ENCODE results near the gene SMURF2.
A peak's percentile ranks its signal among the peaks of the same experiment; 100 is the strongest.
"Not testable (repeated sequence)": the region's sequence is repeated elsewhere in the genome, so short reads cannot be mapped to it uniquely, and the experiment has no call there.

The SMURF2 gene

DNA sequence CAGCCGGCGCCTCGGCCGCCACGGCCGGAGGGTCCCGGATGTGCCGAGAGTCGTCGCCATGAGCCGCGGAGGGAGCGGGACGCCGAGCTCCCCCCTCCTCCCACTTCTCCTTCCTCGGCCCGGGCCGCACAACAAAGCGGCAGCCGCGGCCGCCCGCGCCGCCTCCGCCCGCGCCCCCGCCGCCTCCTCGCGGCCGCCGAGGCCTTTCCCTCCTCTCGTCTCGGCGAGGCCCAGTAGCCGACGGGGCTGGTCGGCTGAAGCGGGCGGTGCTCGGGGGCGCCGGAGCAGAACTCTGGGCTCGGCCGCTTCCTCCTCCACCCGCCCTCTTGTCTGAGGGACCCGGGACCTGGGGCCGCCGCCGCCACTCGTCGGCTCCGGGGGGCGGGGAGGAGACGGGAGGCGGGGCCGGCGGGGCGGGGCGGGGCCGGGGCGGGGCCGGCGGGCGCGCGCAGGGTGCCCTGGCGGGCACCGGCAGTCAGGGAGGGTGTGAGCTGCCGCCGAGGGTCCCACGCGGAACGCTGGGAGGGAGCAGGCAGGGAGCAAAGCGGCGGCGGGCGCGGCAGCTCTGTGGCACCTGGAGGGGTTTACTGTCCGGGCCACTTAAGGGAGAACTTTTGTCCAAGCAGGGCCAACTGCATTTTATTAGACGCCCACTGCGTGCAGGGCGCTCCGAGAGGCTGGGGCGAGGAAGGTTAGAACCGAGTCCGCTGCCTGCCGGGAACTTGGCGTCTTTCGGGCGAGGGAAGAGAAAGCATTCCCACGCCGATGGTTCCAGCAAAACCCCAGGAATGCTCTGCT, at the start of gene SMURF2:
SMURF2 (minus strand) TSS at position 332 of the 798 bp plus-strand sequence. CDS start 427 bp downstream, outside the sequence.
- peak; percentile 64 for DNase-seq (ENCODE audit: low read depth)

DNA sequence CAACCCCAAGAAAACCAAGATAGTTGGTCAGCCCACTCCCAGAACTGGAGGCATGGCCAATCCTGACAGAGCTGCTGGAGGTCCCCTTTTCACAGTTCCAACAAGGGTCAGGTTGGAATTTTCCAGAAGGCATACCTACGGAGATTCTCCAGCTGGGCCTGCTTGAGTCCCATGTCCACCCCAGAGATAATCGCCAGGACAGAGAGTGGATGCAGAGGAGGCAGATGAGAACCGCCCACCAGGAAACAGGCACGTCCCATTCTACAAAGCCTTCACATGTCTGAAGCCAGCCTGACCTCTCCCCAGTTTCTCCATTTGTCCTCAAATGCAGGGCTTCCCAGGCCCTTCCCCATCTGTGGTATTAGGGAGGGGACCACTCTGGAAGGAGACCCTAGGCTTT, 47.4 kb upstream of the SMURF2 start:
- DNase-seq (ENCODE audit: low read depth), result no peak

- no peak for DNase-seq (ENCODE audit: low read depth)
Observed at GRCh38 chr17:64707050-64707591, 45.0 kb upstream of the SMURF2 start.

DNA sequence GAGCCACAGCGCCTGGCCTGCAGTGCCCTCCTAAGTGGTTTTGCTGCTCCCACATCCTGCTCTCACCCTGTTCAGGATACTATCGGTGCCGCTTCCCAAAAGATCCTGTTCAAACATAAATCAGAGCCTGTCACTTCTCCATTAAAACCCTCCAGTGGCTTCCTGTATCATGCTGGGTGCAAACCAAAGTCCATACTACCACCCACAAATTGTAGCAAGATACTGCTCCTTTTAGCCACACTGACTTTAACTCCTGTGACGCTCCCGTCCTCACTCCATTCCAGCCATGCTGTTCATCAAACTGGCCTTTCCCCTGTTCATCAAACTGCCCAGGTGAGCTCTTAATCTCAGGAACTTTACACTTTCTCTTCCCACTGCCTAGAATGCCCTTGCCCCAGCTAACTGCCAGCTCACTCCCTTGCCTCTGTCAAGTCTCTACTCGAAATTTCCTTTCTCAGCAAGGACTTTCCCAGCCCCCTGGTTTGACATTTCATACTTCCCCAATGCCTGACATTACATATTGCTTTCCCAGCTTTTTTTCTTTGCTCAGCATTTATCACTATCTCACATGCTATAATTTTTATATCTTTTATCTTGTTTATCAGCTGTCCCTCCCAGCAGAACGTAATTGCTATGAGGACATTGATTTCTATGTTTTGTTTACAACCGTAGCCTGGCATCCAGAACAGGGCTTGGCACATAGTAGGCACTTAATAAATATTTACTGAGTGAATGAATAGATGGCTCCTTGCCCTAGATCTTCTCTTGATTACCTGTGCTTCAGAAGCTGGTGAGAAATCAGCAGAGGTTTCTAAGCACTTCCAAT, 44.3 kb upstream of the SMURF2 start:
- DNase-seq (ENCODE audit: low read depth), result no peak

- no peak for DNase-seq (ENCODE audit: low read depth)
Observed at GRCh38 chr17:64702815-64703214, 40.7 kb upstream of the SMURF2 start.

- DNase-seq (ENCODE audit: low read depth), result no peak
Observed at GRCh38 chr17:64698725-64699124, 36.6 kb upstream of the SMURF2 start.

DNA sequence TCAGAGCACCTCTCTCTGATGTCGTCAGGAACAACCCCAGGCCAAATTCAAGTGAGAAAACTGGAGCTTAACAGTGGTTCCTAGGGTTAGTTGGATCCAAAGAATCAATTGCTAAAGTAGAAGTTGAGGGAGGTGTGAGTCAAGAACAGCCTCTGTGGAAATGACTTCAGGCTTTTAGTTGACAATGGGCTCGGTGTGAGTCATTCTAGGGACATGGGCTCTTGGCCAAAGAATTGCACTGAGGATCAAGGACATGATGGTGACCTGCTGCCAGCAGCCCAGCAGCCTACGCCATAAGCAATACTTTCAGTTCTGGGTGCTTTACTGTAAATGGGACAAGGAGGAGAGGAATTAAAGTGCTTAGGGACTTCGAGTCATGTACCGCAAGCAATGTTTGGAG, 32.1 kb upstream of the SMURF2 start:
- no peak for DNase-seq (ENCODE audit: low read depth)

DNA sequence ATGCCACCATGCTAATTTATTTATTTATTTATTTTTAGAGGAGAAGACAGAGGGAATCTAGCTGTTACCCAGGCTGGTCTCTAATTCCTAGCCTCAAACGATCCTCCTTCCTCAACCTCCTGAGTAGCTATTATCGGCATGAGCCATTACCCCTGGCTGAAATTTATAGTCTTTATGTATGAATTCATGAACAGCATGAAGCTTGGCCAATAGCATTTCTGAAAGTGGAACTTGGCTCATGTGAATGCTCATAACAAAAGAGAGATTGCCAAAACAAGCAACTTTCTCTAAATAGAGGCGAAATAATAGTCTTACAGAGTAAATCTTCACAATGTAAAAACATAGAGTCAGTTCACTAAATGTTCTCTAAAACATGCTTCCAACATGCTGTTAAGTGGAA, 30.1 kb upstream of the SMURF2 start:
- DNase-seq (ENCODE audit: low read depth), result no peak

- DNase-seq (ENCODE audit: low read depth), result no peak
Observed at GRCh38 chr17:64689106-64689505, 27.0 kb upstream of the SMURF2 start.

DNA sequence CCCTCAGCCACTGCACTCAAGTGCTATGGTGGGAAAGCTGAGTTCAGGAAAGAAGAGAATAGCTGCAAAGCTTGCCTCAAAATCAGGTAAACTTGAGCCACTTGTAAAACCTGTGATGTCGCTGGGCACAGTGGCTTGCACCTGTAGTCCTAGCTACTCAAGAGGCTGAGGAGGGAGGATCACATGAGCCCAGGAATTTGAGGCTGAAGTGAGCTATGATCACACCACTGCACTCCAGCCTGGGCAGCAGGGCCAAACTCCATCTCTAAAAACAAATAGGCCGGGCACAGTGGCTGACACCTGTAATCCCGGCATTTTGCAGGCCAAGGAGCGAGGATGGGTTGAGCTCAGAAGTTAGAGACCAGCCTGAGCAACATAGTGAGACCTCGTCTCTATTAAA, 26.4 kb upstream of the SMURF2 start:
- no peak for DNase-seq (ENCODE audit: low read depth)

DNA sequence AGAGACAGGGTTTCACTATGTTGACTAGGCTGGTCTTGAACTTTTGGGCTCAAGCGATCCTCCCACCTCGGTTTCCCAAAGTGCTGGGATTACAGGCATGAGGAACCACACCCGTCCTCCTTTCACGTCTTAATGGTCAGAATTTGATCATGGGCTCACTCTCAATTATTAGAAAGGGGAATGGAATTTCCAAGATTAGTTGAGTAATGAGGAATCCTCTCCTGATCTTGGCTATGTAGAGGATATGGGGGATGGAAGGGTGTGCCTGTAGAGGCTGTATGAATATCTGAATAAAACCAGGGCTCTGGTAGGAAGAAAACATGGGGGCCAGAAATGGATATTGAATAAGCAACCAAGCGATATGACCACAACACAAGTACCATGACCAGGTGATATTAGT, 25.9 kb upstream of the SMURF2 start:
- no peak for DNase-seq (ENCODE audit: low read depth)

GRCh38 chr17:64687376-64687775, 25.3 kb upstream of the SMURF2 start:
- DNase-seq (ENCODE audit: low read depth), result no peak

GRCh38 chr17:64686705-64687104, 24.6 kb upstream of the SMURF2 start:
- DNase-seq (ENCODE audit: low read depth), result no peak

DNA sequence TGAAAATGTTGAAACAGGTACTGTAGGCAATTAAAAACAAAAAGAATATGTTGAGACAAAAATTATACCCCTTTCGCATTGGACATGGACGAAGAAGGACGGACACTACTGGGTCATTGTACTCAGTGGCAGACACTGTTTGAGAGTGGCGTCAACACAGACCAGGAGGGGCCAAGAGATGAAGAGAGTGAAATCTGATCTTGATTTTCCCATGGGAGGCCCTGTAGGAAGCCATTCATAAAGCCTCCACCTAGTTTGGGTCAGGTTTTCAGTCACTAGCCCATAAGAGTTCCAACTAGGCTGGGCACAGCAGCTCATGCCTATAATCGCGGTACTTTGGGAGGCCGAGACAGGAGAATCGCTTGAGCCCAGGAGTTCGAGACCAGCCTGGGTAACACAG, 23.6 kb upstream of the SMURF2 start:
- no peak for DNase-seq (ENCODE audit: low read depth)

- DNase-seq (ENCODE audit: low read depth), result no peak
Observed at GRCh38 chr17:64683796-64684195, 21.7 kb upstream of the SMURF2 start.

- no peak for DNase-seq (ENCODE audit: low read depth)
Observed at GRCh38 chr17:64682261-64683181, 20.4 kb upstream of the SMURF2 start.

DNA sequence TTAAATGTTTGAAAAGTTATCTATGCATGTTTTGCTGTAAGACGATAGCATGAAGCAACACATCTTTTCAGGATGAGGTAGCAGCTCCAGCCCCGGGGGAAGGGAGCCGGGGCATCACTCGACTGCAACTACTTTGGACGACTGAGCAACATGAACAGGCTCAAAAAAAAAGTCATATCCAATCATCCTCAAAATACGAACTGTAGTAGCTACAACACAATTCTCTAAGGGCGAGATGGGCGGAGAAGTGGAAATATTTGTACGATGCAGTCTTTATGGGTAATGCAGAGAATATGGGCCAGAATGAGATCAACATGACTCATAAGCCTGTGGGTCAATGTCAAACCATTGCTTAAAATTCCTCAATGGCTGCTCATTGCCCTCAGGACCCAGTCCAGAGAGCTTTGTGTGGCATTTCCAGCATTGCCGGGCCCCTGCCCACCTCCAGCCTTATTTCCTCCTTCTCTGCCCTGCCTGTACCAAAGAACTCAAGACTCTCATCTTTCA, 17.7 kb upstream of the SMURF2 start:
- no peak for DNase-seq (ENCODE audit: low read depth)

DNA sequence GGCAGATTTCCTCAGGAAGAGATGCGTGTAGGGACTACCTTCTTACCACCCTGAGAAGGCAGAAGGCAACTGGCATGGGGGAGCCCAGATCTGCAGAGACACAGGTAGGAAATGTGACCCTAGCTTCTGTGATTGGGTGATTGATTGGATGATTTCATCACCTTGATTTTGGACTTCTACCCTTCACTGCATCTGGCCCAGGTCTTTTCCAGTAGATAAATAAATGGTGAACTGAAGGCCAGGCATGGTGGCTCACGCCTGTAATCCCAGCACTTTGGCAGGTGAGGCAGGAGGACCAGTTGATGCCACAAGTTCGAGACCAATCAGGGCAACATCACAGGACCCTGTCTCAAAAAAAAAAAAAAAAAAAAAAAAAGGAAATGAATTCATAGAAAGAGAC, 14.7 kb upstream of the SMURF2 start:
- DNase-seq (ENCODE audit: low read depth), result no peak

GRCh38 chr17:64670843-64671590, 8.9 kb upstream of the SMURF2 start:
- DNase-seq (ENCODE audit: low read depth), result not testable (repeated sequence)

DNA sequence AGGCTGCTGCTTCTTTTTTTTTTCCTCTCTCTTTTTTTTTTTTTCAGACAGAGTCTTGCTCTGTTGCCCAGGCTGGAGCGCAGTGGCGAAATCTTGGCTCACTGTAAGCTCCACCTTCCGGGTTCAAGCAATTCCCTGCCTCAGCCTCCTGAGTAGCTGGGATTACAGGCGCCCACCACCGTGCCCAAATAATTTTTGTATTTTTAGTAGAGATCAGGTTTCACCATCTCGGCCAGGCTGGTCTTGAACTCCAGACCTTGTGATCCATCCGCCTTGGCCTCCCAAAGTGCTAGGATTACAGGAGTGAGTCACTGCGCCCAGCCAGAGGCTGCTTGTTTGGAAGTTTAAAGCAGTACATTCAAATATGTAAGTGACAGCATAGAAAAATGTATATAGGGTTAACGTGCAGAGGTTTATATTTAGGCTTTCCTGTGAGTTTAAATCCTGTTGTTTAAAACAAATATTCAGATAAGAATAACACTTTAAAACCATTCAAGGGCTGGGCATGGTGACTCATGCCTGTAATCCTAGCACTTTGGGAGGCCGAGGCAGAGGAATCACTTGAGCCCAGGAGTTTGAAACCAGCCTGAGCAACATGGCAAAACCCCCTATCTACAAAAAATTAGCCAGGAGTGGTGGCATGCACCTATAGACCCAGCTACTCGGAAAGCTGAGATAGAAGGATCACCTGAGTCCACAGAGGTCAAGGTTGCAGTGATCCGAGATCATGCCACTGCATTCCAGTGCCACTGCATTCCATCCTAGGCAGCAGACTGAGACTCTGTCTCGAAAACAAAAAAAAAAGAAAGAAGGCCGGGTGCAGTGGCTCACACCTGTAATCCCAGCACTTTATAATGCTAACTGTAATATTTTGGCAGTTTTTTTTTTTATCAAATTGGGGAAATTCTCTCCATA, 6.0 kb upstream of the SMURF2 start:
- not testable (repeated sequence) for DNase-seq (ENCODE audit: low read depth)

All from stimulated activated CD8-positive, alpha-beta memory T cell treated with anti-CD3 and anti-CD28 coated beads, Interleukin-4, amount 100 ng/mL, for 24 hours (primary cell).